ENCODE results near the gene RNF220. TPM values are rescaled to one million over a fixed set of nuclear protein-coding genes. Genes with fewer than 3 reads are reported as not detected.

The RNF220 gene
- total RNA-seq, 4 donors from 2014 or later = 54.2 to 94.0 (median 88.8) TPM

DNA sequence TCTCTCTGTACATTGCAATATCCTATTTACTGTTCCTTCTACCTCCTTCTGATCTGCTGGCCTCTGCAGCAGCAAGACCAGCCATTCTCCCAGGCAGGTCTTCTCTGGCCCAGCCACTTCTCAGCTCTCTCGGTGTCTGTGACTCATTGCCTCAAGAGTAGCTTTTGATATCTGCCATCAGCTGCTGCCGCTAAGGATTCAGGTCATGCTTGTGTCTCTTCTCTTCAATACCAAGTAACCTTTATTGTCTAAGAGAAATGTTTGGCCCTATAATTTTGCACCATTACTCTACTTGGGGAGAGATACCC lies 167.5 kb downstream of the RNF220 start:
- DNase-seq (ENCODE audit: low spot score) (no peak), ATAC-seq (ENCODE audit: low FRiP score) (no peak)
- TF ChIP-seq, protein P1, sequence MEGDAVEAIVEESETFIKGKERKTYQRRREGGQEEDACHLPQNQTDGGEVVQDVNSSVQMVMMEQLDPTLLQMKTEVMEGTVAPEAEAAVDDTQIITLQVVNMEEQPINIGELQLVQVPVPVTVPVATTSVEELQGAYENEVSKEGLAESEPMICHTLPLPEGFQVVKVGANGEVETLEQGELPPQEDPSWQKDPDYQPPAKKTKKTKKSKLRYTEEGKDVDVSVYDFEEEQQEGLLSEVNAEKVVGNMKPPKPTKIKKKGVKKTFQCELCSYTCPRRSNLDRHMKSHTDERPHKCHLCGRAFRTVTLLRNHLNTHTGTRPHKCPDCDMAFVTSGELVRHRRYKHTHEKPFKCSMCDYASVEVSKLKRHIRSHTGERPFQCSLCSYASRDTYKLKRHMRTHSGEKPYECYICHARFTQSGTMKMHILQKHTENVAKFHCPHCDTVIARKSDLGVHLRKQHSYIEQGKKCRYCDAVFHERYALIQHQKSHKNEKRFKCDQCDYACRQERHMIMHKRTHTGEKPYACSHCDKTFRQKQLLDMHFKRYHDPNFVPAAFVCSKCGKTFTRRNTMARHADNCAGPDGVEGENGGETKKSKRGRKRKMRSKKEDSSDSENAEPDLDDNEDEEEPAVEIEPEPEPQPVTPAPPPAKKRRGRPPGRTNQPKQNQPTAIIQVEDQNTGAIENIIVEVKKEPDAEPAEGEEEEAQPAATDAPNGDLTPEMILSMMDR (IDR thresholded peaks at IDR 0.05) = no peak

- DNase-seq (ENCODE audit: low spot score) (no peak), ATAC-seq (ENCODE audit: low FRiP score) (no peak)
- TF ChIP-seq, protein P1 (IDR thresholded peaks at IDR 0.05) = no peak
These were observed 170.3 kb downstream of the RNF220 start for GRCh38 chr1:44575396-44575795.

- DNase-seq (ENCODE audit: low spot score) = no peak
- TF ChIP-seq, protein P1 (IDR thresholded peaks at IDR 0.05) = no peak
These were observed 171.5 kb downstream of the RNF220 start for GRCh38 chr1:44576456-44577150.

DNA sequence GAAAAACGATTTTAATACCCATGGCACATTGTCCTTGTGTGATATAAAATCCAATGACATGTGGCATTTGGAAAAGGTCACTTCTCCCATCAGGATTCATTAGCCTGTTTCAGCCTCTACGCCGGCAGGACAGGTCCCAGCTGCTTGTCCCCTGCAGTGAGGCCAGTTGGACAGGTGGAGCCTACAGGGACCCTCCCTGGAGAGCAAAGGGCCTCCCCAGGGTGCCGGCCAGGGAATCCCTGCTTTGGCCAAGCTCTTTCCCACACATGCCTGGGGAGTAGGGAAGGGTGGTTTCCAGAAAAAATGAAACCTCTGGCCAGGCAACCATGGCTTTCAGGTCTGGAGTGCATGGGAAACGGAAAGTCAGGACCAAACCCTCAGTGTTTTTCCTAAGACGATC lies 176.2 kb downstream of the RNF220 start:
- no peak for ATAC-seq (ENCODE audit: low FRiP score)
- TF ChIP-seq, protein P1 (IDR thresholded peaks at IDR 0.05) = no peak
- DNase-seq (ENCODE audit: low spot score) = no peak

More at GRCh38 chr1:44576456-44577150, 171.5 kb downstream of the RNF220 start:
- no peak for ATAC-seq (ENCODE audit: low FRiP score)

DNA sequence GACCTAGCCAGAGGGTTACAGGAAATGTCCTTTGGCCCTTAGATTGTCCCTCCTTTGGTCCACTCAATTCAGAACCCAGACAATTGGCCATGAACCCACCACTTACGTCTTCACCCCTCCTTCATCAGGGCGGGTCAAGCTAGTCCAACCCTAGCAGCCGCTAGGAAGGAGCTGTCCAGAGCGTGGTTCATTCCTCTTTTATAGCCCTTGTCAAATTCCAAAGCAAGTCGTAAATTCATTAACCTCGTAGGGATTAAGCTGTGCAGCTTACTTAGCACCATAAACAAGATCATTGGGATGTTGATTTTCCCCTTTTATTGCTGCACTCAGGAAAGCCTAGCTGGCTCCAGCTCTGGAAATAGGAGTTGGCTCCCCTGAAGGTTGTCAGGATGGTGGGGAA lies 179.1 kb downstream of the RNF220 start:
- TF ChIP-seq, protein P1 (IDR thresholded peaks at IDR 0.05) = no peak
- DNase-seq (ENCODE audit: low spot score) = no peak
- ATAC-seq (ENCODE audit: low FRiP score) = no peak

GRCh38 chr1:44585315-44585920 lies 180.4 kb downstream of the RNF220 start:
- ATAC-seq (ENCODE audit: low FRiP score) (no peak), DNase-seq (ENCODE audit: low spot score) (no peak)
- TF ChIP-seq, protein P1 (IDR thresholded peaks at IDR 0.05) = no peak

Data from omental fat pad (tissue), 4 donors.